Nephron (organoid): ENCODE measurements around the gene C21orf58.

Experiments
- H3K27ac Mint-ChIP-seq, 3 experiments: 2 replicates each; pipeline ENCODE4 v1.8.0; 2020; ENCODE audit warnings: mixed read lengths in 3 of 3, mild to moderate bottlenecking in 2 of 3, moderate library complexity in 1 of 3
- H3K27me3 Mint-ChIP-seq: 2 replicates; pipeline ENCODE4 v1.8.0; 2021; ENCODE audit warnings: low read depth, mild to moderate bottlenecking, moderate library complexity, mixed read lengths
- H3K36me3 Mint-ChIP-seq: 2 replicates; pipeline ENCODE4 v1.8.0; 2020; ENCODE audit warnings: low read depth, mixed read lengths
- H3K4me1 Mint-ChIP-seq: 2 replicates; pipeline ENCODE4 v1.8.0; 2020; ENCODE audit warnings: mixed read lengths
- H3K4me3 Mint-ChIP-seq, 3 experiments: 2 replicates each; pipeline ENCODE4 v1.8.0; 2020; ENCODE audit warnings: mild to moderate bottlenecking in 3 of 3, mixed read lengths in 3 of 3, moderate library complexity in 2 of 3
- H3K9me3 Mint-ChIP-seq: 2 replicates; pipeline ENCODE4 v1.8.0; 2020; ENCODE audit warnings: mixed read lengths
- CTCF ChIP-seq, 3 experiments: fragments of 200-600 bp; sonication (generic); IDR thresholded peaks; one replicate each; pipeline ENCODE4 v1.5.0; 2021; ENCODE audit warnings: antibody characterized with exemption in 3 of 3; ENCODE audit not compliant: unreplicated experiment in 3 of 3

C21orf58 gene

GRCh38 chr21:46320331-46320801, 3.3 kb downstream of the C21orf58 start:
- Mint-ChIP-seq H3K9me3 (no peaks in the 10 kb centered on the region), H3K4me1 (peaks cover 22% of the 10 kb centered on the region), H3K27ac (no peak overlapping the region), H3K4me3 (peak overlapping the region; percentile 44 to 69 (median 46)), H3K36me3 (peaks cover 4% of the 10 kb centered on the region), H3K27me3 (no peaks in the 10 kb centered on the region)
- TF ChIP-seq CTCF (IDR thresholded peaks at IDR 0.05; ENCODE audit: unreplicated experiment in 3 of 3) = no peak

GRCh38 chr21:46319186-46319585, 4.5 kb downstream of the C21orf58 start:
- no peak overlapping the region for H3K4me3 Mint-ChIP-seq
- H3K9me3 Mint-ChIP-seq = no peaks in the 10 kb centered on the region
- H3K4me1 Mint-ChIP-seq = peaks cover 20% of the 10 kb centered on the region
- H3K27me3 Mint-ChIP-seq = no peaks in the 10 kb centered on the region
- H3K36me3 Mint-ChIP-seq = peaks cover 4% of the 10 kb centered on the region
- H3K27ac Mint-ChIP-seq = no peak overlapping the region
- no peak for TF ChIP-seq CTCF (IDR thresholded peaks at IDR 0.05; ENCODE audit: unreplicated experiment in 3 of 3)

GRCh38 chr21:46318464-46318845, 5.2 kb downstream of the C21orf58 start:
- Mint-ChIP-seq H3K4me1 (peaks cover 20% of the 10 kb centered on the region), H3K36me3 (peaks cover 9% of the 10 kb centered on the region), H3K4me3 (no peak overlapping the region), H3K27ac (no peak overlapping the region), H3K27me3 (no peaks in the 10 kb centered on the region), H3K9me3 (no peaks in the 10 kb centered on the region)
- TF ChIP-seq CTCF (IDR thresholded peaks at IDR 0.05; ENCODE audit: unreplicated experiment in 3 of 3) = no peak

GRCh38 chr21:46317710-46318463, 5.8 kb downstream of the C21orf58 start:
- H3K4me1 Mint-ChIP-seq = peaks cover 20% of the 10 kb centered on the region
- no peak overlapping the region for H3K27ac Mint-ChIP-seq
- no peak for TF ChIP-seq CTCF (IDR thresholded peaks at IDR 0.05; ENCODE audit: unreplicated experiment in 3 of 3)
- peaks cover 11% of the 10 kb centered on the region for H3K36me3 Mint-ChIP-seq
- H3K4me3 Mint-ChIP-seq = no peak overlapping the region
- H3K9me3 Mint-ChIP-seq = no peaks in the 10 kb centered on the region
- no peaks in the 10 kb centered on the region for H3K27me3 Mint-ChIP-seq

GRCh38 chr21:46316708-46317324, 6.9 kb downstream of the C21orf58 start:
- Mint-ChIP-seq H3K4me3 (no peak overlapping the region), H3K36me3 (peaks cover 15% of the 10 kb centered on the region), H3K27me3 (no peaks in the 10 kb centered on the region), H3K4me1 (peaks cover 13% of the 10 kb centered on the region), H3K27ac (no peak overlapping the region), H3K9me3 (no peaks in the 10 kb centered on the region)
- TF ChIP-seq CTCF (IDR thresholded peaks at IDR 0.05; ENCODE audit: unreplicated experiment in 3 of 3) = no peak
